Left ventricle myocardium inferior (tissue), 1 donor: ENCODE measurements around the gene WSB1. TPM values are rescaled to one million over a fixed set of nuclear protein-coding genes. Genes with fewer than 3 reads are reported as not detected.

Source experiments
- DNase-seq: peaks from one replicate; pipeline ENCODE4 v3.0.0-alpha.2; 2020
- H3K27ac ChIP-seq: fragments of 200-600 bp; replicated peaks from 2 replicates; pipeline ENCODE4 v1.8.0; 2021
- H3K27me3 ChIP-seq: fragments of 200-600 bp; 2 replicates; pipeline ENCODE4 v1.8.0; 2021; ENCODE audit warnings: low read depth
- H3K36me3 ChIP-seq: fragments of 200-600 bp; 2 replicates; pipeline ENCODE4 v1.8.0; 2021
- H3K4me1 ChIP-seq: fragments of 200-600 bp; 2 replicates; pipeline ENCODE4 v1.8.0; 2021
- H3K4me3 ChIP-seq: fragments of 200-600 bp; 2 replicates; pipeline ENCODE4 v1.8.0; 2021; ENCODE audit warnings: mild to moderate bottlenecking, moderate library complexity
- H3K9me3 ChIP-seq: fragments of 200-600 bp; replicated peaks from 2 replicates; pipeline ENCODE4 v1.8.0; 2021
- CTCF ChIP-seq: fragments of 200-600 bp; IDR thresholded peaks from 2 replicates; pipeline ENCODE4 v1.8.0; 2021; ENCODE audit warnings: antibody characterized with exemption, mild to moderate bottlenecking, borderline replicate concordance
- intact Hi-C: fragments of 100-400 bp; cut with micrococcal nuclease; formaldehyde crosslinking; loops from one replicate; pipeline ENCODE4 v1.11.0; 2022
- total RNA-seq: library from RNA; stranded (reverse); fragmentation: NEBNext Ultra II Directional; extraction: Animal tissue kit (Norgen Biotek cat#: 25700); gene quantifications from one replicate; pipeline ENCODE4 v1.2.1, GENCODE V29; 2021
- donor health status: DM: no; HTN: yes; CAD: no; lungs with severe emphysema.

The WSB1 gene
- total RNA-seq, 1 donor from 2014 or later: 53.3 TPM

- H3K27ac ChIP-seq: peak overlapping the region; percentile 9
- intact Hi-C loops: no loop called here
Measured at GRCh38 chr17:27281438-27281837, 12.5 kb upstream of the WSB1 start.

DNA sequence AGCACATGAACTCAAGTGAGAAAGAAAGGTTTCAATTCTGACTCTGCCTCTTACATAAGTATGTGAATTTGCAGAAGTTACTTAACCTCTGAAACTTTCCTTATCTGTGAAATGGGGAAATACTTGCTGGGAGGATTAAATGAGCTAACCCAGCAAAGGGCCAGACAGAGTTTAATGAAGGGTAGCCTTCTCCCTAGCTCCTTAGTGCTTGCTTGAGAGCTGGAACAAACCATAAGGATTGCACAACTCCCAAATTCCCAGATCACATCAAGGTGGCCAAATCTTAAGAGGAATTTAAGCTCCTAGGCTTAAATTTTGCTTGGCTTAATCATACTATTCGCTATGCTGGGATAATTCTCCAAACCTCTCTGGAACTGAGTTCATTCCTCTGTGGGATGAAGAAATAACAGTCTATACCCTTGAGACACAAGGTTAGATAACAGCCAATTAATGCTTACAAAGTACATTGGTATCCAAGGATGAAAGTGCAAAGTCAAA, 11.8 kb upstream of the WSB1 start:
- intact Hi-C loops: no loop called here
- TF ChIP-seq CTCF: no peak
- Histone ChIP-seq H3K9me3 (no peaks in the 10 kb centered on the region), H3K27me3 (no peaks in the 10 kb centered on the region), H3K27ac (peak overlapping the region; percentile 31), H3K4me1 (peaks cover 32% of the 10 kb centered on the region), H3K4me3 (no peak overlapping the region), H3K36me3 (no peaks in the 10 kb centered on the region)
- no peak for DNase-seq

More at GRCh38 chr17:27281438-27281837, 12.5 kb upstream of the WSB1 start:
- H3K4me1 ChIP-seq: peaks cover 32% of the 10 kb centered on the region
- no peaks in the 10 kb centered on the region for H3K36me3 ChIP-seq
- no peaks in the 10 kb centered on the region for H3K9me3 ChIP-seq
- no peak overlapping the region for H3K4me3 ChIP-seq
- no peak for TF ChIP-seq CTCF
- DNase-seq: no peak
- H3K27me3 ChIP-seq: no peaks in the 10 kb centered on the region

GRCh38 chr17:27283060-27283459, 10.9 kb upstream of the WSB1 start:
- H3K9me3 ChIP-seq: no peaks in the 10 kb centered on the region
- H3K36me3 ChIP-seq: no peaks in the 10 kb centered on the region
- no peak for TF ChIP-seq CTCF
- peak overlapping the region; percentile 31 for H3K27ac ChIP-seq
- no peaks in the 10 kb centered on the region for H3K27me3 ChIP-seq
- intact Hi-C loops: no loop called here
- DNase-seq: no peak
- no peak overlapping the region for H3K4me3 ChIP-seq
- H3K4me1 ChIP-seq: peaks cover 32% of the 10 kb centered on the region

- no peak for DNase-seq
- Histone ChIP-seq H3K9me3 (no peaks in the 10 kb centered on the region), H3K36me3 (no peaks in the 10 kb centered on the region), H3K27ac (no peak overlapping the region), H3K4me3 (no peak overlapping the region), H3K27me3 (no peaks in the 10 kb centered on the region), H3K4me1 (peaks cover 32% of the 10 kb centered on the region)
- TF ChIP-seq CTCF: no peak
- intact Hi-C loops: no loop called here
Measured at GRCh38 chr17:27283751-27284150, 10.2 kb upstream of the WSB1 start.

DNA sequence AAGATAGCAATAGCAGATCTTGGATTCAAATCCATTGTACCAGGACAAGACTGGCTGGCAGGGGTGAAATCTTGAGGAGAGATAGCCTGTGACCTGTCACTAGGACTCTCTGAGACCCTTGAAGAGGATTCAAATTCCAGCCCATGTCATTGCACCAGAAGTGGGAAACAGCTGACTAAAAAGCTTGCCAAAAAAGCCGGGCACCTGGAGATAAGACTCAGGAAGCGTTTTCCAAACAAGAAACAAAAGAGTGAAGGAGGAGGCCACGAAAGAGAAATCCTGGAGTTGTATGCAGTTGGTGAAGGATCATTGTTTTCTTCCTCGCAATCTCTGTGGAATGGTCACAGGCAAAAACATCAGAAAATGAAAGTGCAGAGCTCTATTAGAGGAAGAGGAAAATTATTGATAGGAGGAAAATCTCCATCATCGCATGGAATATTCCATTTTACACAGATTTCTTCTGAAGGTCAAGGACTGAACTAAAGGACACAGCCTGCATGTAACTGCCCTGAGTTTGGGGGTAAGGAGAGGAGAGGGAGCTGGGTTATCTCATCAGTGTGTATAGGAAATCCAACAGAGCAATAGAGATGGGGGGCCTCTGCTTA, 9.0 kb upstream of the WSB1 start:
- Histone ChIP-seq H3K4me3 (no peak overlapping the region), H3K9me3 (no peaks in the 10 kb centered on the region), H3K27ac (peak overlapping the region; percentile 5), H3K36me3 (no peaks in the 10 kb centered on the region), H3K27me3 (no peaks in the 10 kb centered on the region), H3K4me1 (peaks cover 32% of the 10 kb centered on the region)
- no peak for TF ChIP-seq CTCF
- no peak for DNase-seq
- intact Hi-C loops: no loop called here
